Forelimb muscle (tissue), 1 donor: Measurements from ENCODE around the gene HNRNPU. TPM values are rescaled to one million over a fixed set of nuclear protein-coding genes. Genes with fewer than 3 reads are reported as not detected.

Experiments
- DNase-seq: peaks from one replicate; pipeline ENCODE4 v3.0.0-alpha.2; 2013; ENCODE audit warnings: low read depth
- polyA plus RNA-seq: library from polyadenylated mRNA; unstranded; fragments of 120-200 nt; gene quantifications from one replicate; pipeline ENCODE4 v1.2.1, GENCODE V29; 2013; ENCODE audit not compliant: insufficient read length

The HNRNPU gene
- polyA plus RNA-seq, 1 donor: 320 TPM

DNA sequence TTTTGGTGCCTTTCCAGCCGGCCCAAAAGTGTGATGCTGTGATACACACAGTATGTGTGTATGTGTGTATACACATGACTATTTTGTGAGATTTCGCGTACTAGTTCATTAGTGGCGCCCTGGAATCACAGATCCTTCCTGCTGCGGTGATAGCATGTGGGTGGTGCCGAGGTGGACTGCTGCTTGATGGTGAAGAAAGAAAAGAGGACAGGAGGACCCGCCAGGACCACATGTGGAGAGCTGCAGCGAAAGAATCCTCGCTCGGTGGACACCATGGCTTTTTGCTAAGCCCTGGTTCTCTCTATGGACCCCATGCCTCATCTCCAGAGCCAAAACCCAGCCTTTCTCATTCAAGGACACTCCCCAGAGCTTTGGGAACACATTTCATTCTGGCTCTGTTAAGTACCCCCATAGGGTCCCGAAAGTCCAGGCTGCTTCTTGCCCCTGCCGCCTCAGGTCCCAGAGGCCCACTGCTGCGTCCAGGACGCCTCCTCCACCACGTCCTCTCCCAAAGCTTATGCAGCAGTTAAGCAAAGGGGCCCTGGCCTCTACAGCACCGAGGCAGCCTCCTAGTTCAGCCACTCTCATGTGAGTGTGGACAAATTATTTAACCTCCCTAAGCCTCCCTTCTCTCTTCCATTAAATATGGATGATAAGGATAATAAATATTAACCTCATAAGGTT lies 61.6 kb downstream of the HNRNPU start:
- no peak for DNase-seq

GRCh38 chr1:244802041-244802440 lies 62.3 kb downstream of the HNRNPU start:
- DNase-seq: no peak

DNA sequence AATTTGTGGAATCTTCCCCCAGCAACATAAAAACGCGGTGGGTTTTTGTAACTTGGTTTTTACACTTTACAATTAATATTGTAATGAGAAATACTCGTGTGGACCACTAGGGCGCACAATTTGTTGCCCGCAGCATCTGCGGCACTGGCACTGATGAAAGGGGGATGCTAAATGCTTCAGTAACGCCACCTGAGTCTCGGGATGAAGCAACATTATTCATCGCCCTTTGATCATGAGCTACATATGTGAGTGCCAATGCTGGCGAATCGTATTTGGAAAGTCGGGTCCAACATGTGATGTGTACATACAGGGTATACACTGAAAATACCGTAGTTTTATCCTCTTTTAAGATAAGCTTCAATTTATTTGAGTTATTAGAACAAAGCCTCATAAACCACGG lies 63.1 kb downstream of the HNRNPU start:
- DNase-seq: no peak

DNA sequence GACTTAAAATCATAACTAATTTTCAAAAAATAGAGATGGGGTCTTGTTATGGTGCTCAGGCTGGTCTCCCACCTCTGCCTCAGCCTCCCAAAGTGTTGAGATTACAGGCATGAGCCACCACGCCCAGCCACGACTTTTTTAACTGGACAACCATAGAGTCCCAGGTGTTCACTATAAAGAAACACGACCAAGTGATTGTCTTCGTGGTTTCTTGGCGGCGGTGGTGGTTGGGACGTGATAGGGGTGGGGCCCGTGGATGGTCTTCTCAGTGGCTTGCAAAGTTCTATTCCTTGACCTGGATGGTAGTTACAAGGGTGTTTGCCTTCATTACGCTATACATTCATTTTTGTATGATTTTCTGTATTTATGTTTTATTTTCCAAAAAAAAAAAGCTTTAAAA lies 63.5 kb downstream of the HNRNPU start:
- no peak for DNase-seq

Other genes starting within 250 kb of the HNRNPU start
- gene DESI2, start 211.4 kb downstream of the HNRNPU start, polyA plus RNA-seq: 43.8 TPM
- gene COX20, start 28.9 kb downstream of the HNRNPU start, polyA plus RNA-seq: 44.8 TPM